D721Med (cell line): ENCODE measurements around the gene NPAS3.
A peak's percentile ranks its signal among the peaks of the same experiment; 100 is the strongest.

ENCODE experiments used
- DNase-seq: peaks from one replicate; pipeline ENCODE4 v3.0.0; 2011; ENCODE audit warnings: low spot score; ENCODE audit not compliant: insufficient read length
- FAIRE-seq: peaks from 2 replicates; lab custom pipeline; 2011; peaks lifted over from hg19 to GRCh38; lab: Jason Lieb, UNC
- CTCF ChIP-seq: IDR thresholded peaks from 2 replicates; pipeline ENCODE4 v1.5.1; 2012; ENCODE audit warnings: mild to moderate bottlenecking, control low read depth; ENCODE audit not compliant: insufficient read depth; ENCODE audit errors: missing control alignments

Gene NPAS3

GRCh38 chr14:33163109-33163508, 224.4 kb downstream of the NPAS3 start:
- no peak for FAIRE-seq
- DNase-seq: no peak
- TF ChIP-seq CTCF: no peak

- no peak for TF ChIP-seq CTCF
- FAIRE-seq (no peak), DNase-seq (no peak)
These were observed 224.9 kb downstream of the NPAS3 start for GRCh38 chr14:33163600-33163999.

DNA sequence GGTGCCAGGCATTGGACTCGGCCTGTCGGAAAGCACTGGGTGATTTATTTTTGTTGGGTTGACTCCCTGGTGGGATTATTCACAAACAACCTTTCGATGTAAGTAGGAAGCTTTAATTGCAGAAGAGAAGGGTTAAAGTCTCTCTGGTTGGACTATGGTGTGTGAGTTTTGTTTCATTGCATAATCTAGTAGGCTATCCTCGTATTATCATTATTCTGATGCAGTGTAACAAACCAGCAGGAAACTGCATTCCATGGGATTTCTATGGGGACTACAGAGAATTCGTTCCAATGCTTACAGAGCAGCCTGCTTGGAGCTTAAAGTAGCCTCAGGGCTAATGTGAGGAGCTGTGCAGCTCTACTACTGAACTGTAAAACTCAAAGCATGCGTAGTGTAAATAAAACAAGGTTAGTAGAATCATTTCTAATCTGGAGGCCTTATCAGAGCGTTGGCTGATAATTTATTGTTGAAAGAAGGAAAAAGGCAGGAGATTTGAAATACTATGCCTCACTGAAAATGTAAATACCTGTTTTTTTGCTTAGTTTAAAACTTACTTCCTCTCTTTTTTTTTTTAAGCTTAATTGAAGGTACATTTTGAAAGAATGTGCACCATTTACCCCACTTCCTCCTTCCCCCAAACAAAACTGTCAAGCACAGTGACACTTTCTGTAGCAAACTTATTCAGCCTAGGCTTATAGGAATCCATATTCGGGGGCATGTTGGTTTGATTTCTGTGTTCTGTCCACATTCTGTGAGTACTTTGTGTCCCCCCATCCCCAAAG, 226.7 kb downstream of the NPAS3 start:
- no peak for FAIRE-seq
- no peak for TF ChIP-seq CTCF
- DNase-seq: no peak

- DNase-seq (no peak), FAIRE-seq (no peak)
- TF ChIP-seq CTCF: no peak
These were observed 227.2 kb downstream of the NPAS3 start for GRCh38 chr14:33165926-33166289.

DNA sequence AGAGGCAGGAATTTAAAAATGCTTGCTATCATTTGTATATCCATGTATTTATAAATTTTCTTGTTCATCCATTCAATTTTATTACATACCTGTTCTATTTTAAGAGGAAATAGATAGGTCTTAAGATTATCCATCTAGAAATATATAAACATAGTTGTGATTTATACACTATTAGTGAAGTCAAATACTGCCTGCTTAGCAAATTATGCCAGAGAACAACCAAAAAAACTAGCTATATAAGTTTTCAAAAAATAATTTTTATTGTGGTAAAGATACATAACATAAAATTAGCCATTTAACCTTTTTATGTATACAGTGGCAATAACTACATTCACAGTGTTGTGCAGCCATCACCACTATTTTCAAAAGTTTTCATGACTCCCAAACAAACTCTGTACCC, 237.3 kb downstream of the NPAS3 start:
- FAIRE-seq (no peak), DNase-seq (no peak)
- no peak for TF ChIP-seq CTCF

DNA sequence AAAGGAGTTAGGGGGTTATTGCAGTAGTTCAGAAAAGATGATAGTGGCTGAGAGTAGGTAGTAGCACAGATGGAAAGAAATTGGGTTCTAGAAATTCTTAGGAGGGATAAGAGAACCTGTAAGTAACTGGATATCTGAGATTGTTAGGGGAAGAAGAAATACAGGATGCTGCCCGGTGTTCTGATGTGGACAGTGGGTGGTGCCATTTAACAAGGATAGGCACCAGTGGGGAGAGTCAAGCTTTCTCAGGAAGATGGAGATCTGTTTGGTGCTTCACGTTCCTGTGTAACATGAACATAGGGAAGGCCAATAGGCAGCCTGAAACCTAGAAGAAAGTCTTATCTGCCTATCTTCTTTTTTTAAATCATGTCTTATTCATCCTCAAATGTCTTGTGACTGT, 245.9 kb downstream of the NPAS3 start:
- TF ChIP-seq CTCF: peak; percentile 30
- DNase-seq (no peak), FAIRE-seq (no peak)

DNA sequence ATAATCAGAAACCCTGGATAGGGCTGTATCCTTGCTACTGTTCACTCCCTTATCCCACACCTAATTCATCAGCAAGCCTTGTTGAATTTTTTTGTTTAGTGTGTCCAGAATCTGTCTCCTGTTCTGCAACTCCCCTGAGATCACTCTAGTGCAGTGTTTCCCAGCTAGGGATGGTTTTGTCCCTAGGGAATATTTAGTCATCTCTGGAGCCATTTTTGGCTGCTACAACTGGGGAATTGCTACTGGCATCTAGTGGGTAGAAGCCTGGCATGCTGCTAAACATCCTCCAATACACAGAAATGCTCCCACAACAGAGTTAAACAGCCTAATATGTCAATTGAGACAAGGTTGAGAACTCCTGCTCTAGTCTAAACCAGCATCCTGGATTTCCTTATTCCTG, 248.0 kb downstream of the NPAS3 start:
- no peak for TF ChIP-seq CTCF
- FAIRE-seq (no peak), DNase-seq (no peak)
